HepG2 (cell line): ENCODE data around the gene TRPT1. TPM values are rescaled to one million over a fixed set of nuclear protein-coding genes. Genes with fewer than 3 reads are reported as not detected.
A peak's percentile ranks its signal among the peaks of the same experiment; 100 is the strongest.

Experiments
- BCLAF1 ChIP-seq: fragments of 450-650 bp; IDR thresholded peaks from 2 replicates; pipeline ENCODE4 v1.6.1; 2017; ENCODE audit warnings: mild to moderate bottlenecking
- CSRNP1 ChIP-seq: sonication (generic); formaldehyde crosslinking; IDR thresholded peaks from 2 replicates; pipeline ENCODE4 v1.8.1; 2023; ENCODE audit warnings: mild to moderate bottlenecking, missing genetic modification reagents
- DNMT1 ChIP-seq: sonication (generic); formaldehyde crosslinking; IDR thresholded peaks from 2 replicates; pipeline ENCODE4 v1.5.1; 2020; ENCODE audit warnings: mild to moderate bottlenecking, missing genetic modification reagents
- ELF1 ChIP-seq: sonication (generic); formaldehyde crosslinking; IDR thresholded peaks from 2 replicates; pipeline ENCODE4 v1.4.0; 2020; ENCODE audit warnings: missing genetic modification reagents
- GMEB1 ChIP-seq: sonication (generic); formaldehyde crosslinking; IDR thresholded peaks from 2 replicates; pipeline ENCODE4 v1.5.1; 2020; ENCODE audit warnings: missing genetic modification reagents, mild to moderate bottlenecking, borderline replicate concordance
- HIC2 ChIP-seq: sonication (generic); formaldehyde crosslinking; IDR thresholded peaks from 2 replicates; pipeline ENCODE4 v1.9.0; 2022; ENCODE audit warnings: low read depth, missing genetic modification reagents
- IRF9 ChIP-seq: sonication (generic); formaldehyde crosslinking; IDR thresholded peaks from 2 replicates; pipeline ENCODE4 v1.8.0; 2022; ENCODE audit warnings: missing genetic modification reagents, mild to moderate bottlenecking, borderline replicate concordance
- RARA ChIP-seq: IDR thresholded peaks from 2 replicates; pipeline ENCODE4 v1.6.1; 2016; ENCODE audit warnings: missing genetic modification reagents, missing compliant biosample characterization
- THAP11 ChIP-seq: IDR thresholded peaks from 2 replicates; pipeline ENCODE4 v1.6.1; 2016; ENCODE audit warnings: missing biosample characterization, missing genetic modification reagents
- ZBTB4 ChIP-seq: sonication (generic); formaldehyde crosslinking; IDR thresholded peaks from 2 replicates; pipeline ENCODE4 v1.4.0; 2020; ENCODE audit warnings: missing genetic modification reagents, mild to moderate bottlenecking, borderline replicate concordance
- ZNF546 ChIP-seq: sonication (generic); formaldehyde crosslinking; conservative IDR thresholded peaks from 2 replicates; pipeline ENCODE4 v1.8.1; 2023; ENCODE audit warnings: mild to moderate bottlenecking, missing genetic modification reagents
- ZNF576 ChIP-seq: sonication (generic); formaldehyde crosslinking; IDR thresholded peaks from 2 replicates; pipeline ENCODE4 v1.4.0; 2020; ENCODE audit warnings: mild to moderate bottlenecking, missing genetic modification reagents
- ZNF644 ChIP-seq: IDR thresholded peaks from 2 replicates; pipeline ENCODE4 v1.6.1; 2016; ENCODE audit warnings: low read depth
- ZSCAN21 ChIP-seq: sonication (generic); formaldehyde crosslinking; IDR thresholded peaks from 2 replicates; pipeline ENCODE4 v1.8.0; 2022; ENCODE audit warnings: mild to moderate bottlenecking, missing genetic modification reagents, moderate library complexity, borderline replicate concordance
- polyA plus RNA-seq, 8 experiments: library from polyadenylated mRNA; depleted of rRNA in 3 of 8; stranded (reverse) in 7 of 8; unstranded in 1 of 8; fragments of >200 nt; fragmentation: Illumina TruSeq in 4 of 8; extraction: Trizol in 4 of 8; gene quantifications; 2 replicates each; pipeline versions ENCODE4 v1.2.1 to v1.2.3, GENCODE V29; 2011 to 2016; ENCODE audit warnings: low read depth in 4 of 8, missing spikeins in 1 of 8, mixed read lengths in 1 of 8; ENCODE audit not compliant: insufficient read depth in 1 of 8
- total RNA-seq, 5 experiments: library from RNA; depleted of rRNA; stranded (reverse); fragments of >200 nt; fragmentation: Illumina TruSeq; extraction: Trizol; gene quantifications; 2 replicates each; pipeline ENCODE4 v1.2.3, GENCODE V29; 2016; ENCODE audit warnings: low read depth in 1 of 5

TRPT1 gene
- total and polyA plus RNA-seq, 2 of the 13 experiments (the other 11 are each of a cell fraction or from before 2014, with no cell fraction given): 24.8 to 40.7 TPM

- peak; percentile 90; the same call in 1 of the 2 replicates for TF ChIP-seq CSRNP1
- 0 out of 2 replicates have a peak, but pooled peaks have one; percentile 43 for TF ChIP-seq DNMT1 (CRISPR knock-in tag)
- no peak for TF ChIP-seq BCLAF1
- peak; percentile 91 for TF ChIP-seq ZNF546
- peak; percentile 91; the same call in 1 of the 2 replicates for TF ChIP-seq IRF9
- 0 out of 2 replicates have a peak, but pooled peaks have one; percentile 8 for TF ChIP-seq ELF1 (CRISPR knock-in tag)
- TF ChIP-seq RARA: no peak
- TF ChIP-seq ZNF576 (CRISPR knock-in tag): no peak
- TF ChIP-seq ZNF644: no peak
- 0 out of 2 replicates have a peak, but pooled peaks have one; percentile 15 for TF ChIP-seq ZBTB4 (CRISPR knock-in tag)
- peak; percentile 64; the same call in 1 of the 2 replicates for TF ChIP-seq GMEB1 (CRISPR knock-in tag)
- peak; percentile 55; the same call in 1 of the 2 replicates for TF ChIP-seq HIC2 (CRISPR knock-in tag)
- peak; percentile 60; the same call in 1 of the 2 replicates for TF ChIP-seq ZSCAN21
- TF ChIP-seq THAP11 (CRISPR knock-in tag): peak; percentile 97
These were observed 21.1 kb upstream of the TRPT1 start, which contains the start of gene PPP1R14B (continued) for GRCh38 chr11:64246871-64247728.
